WTC11 (cell line): Measurements from ENCODE around the gene TUBB4B.

Experiments
- CBFB ChIP-seq: sonication (generic); formaldehyde crosslinking; IDR thresholded peaks from 2 replicates; pipeline ENCODE4 v1.8.1; 2022; ENCODE audit warnings: mild to moderate bottlenecking, low read depth, missing genetic modification reagents
- CREB1 ChIP-seq: sonication (generic); formaldehyde crosslinking; IDR thresholded peaks from 2 replicates; pipeline ENCODE4 v1.8.0; 2023; ENCODE audit warnings: mild to moderate bottlenecking, missing genetic modification reagents
- ESRRA ChIP-seq: sonication (generic); formaldehyde crosslinking; IDR thresholded peaks from 2 replicates; pipeline ENCODE4 v1.8.1; 2022; ENCODE audit warnings: mild to moderate bottlenecking, missing genetic modification reagents, borderline replicate concordance
- FOXK1 ChIP-seq: sonication (generic); formaldehyde crosslinking; IDR thresholded peaks from 2 replicates; pipeline ENCODE4 v1.8.0; 2022; ENCODE audit warnings: mild to moderate bottlenecking, moderate library complexity, missing genetic modification reagents
- GABPB1 ChIP-seq: sonication (generic); formaldehyde crosslinking; IDR thresholded peaks from 2 replicates; pipeline ENCODE4 v1.8.1; 2023; ENCODE audit warnings: mild to moderate bottlenecking, missing genetic modification reagents
- SMAD4 ChIP-seq: sonication (generic); formaldehyde crosslinking; IDR thresholded peaks from 2 replicates; pipeline ENCODE4 v1.8.0; 2022; ENCODE audit warnings: mild to moderate bottlenecking, missing genetic modification reagents
- TF ChIP-seq, protein P1 (sequence below): fragments of 200-600 bp; IDR thresholded peaks from 2 replicates; pipeline ENCODE4 v1.8.0; 2022; ENCODE audit warnings: antibody characterized with exemption
- TF ChIP-seq, protein P2 (sequence below): fragments of 250-450 bp; sonication (Bioruptor Pico); IDR thresholded peaks from 2 replicates; pipeline ENCODE4 v1.8.0; 2021; ENCODE audit warnings: mild to moderate bottlenecking

GRCh38 chr9:137256856-137257255 lies 15.8 kb downstream of the TUBB4B start:
- no peak for TF ChIP-seq ESRRA (CRISPR knock-in tag)
- TF ChIP-seq CBFB (CRISPR knock-in tag), result no peak
- no peak for TF ChIP-seq SMAD4
- TF ChIP-seq, protein P1, sequence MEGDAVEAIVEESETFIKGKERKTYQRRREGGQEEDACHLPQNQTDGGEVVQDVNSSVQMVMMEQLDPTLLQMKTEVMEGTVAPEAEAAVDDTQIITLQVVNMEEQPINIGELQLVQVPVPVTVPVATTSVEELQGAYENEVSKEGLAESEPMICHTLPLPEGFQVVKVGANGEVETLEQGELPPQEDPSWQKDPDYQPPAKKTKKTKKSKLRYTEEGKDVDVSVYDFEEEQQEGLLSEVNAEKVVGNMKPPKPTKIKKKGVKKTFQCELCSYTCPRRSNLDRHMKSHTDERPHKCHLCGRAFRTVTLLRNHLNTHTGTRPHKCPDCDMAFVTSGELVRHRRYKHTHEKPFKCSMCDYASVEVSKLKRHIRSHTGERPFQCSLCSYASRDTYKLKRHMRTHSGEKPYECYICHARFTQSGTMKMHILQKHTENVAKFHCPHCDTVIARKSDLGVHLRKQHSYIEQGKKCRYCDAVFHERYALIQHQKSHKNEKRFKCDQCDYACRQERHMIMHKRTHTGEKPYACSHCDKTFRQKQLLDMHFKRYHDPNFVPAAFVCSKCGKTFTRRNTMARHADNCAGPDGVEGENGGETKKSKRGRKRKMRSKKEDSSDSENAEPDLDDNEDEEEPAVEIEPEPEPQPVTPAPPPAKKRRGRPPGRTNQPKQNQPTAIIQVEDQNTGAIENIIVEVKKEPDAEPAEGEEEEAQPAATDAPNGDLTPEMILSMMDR, result no peak
- TF ChIP-seq GABPB1 (CRISPR knock-in tag), result no peak
- TF ChIP-seq, protein P2, sequence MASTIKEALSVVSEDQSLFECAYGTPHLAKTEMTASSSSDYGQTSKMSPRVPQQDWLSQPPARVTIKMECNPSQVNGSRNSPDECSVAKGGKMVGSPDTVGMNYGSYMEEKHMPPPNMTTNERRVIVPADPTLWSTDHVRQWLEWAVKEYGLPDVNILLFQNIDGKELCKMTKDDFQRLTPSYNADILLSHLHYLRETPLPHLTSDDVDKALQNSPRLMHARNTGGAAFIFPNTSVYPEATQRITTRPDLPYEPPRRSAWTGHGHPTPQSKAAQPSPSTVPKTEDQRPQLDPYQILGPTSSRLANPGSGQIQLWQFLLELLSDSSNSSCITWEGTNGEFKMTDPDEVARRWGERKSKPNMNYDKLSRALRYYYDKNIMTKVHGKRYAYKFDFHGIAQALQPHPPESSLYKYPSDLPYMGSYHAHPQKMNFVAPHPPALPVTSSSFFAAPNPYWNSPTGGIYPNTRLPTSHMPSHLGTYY (CRISPR knock-in tag), result no peak
- TF ChIP-seq CREB1 (CRISPR knock-in tag), result no peak
- no peak for TF ChIP-seq FOXK1 (CRISPR knock-in tag)
